HEK293 (cell line): ENCODE measurements around the gene FGF8.

Experiments used
- CTCF ChIA-PET: fragments of 350-600 bp; formaldehyde crosslinking; extraction: SDS; loops from one replicate; lab custom pipeline; 2021; ENCODE audit warnings: antibody characterized with exemption; lab: Yijun Ruan, JAX
- POLR2A ChIA-PET: fragments of 300-600 bp; formaldehyde crosslinking; extraction: SDS; loops from one replicate; lab custom pipeline; 2020; ENCODE audit warnings: antibody characterized with exemption, inconsistent platforms; lab: Yijun Ruan, JAX
- H3K27ac ChIP-seq: fragments of 200-500 bp; sonication (Bioruptor generic); 2 replicates; pipeline ENCODE4 v1.5.1; 2014; ENCODE audit warnings: low read depth, low read length, control low read depth, inconsistent platforms; ENCODE audit errors: extremely low read depth
- H3K36me3 ChIP-seq, 2 experiments: fragments of 200-500 bp in 1 of 2; sonication (Bioruptor generic) in 1 of 2; 1 replicate in 1 of 2; 2 replicates in 1 of 2; pipeline ENCODE4 v1.5.1; 2014 to 2017; ENCODE audit warnings: inconsistent platforms in 2 of 2, low read length in 2 of 2; ENCODE audit not compliant: control insufficient read depth in 2 of 2, insufficient read depth in 1 of 2
- H3K4me1 ChIP-seq: fragments of 200-500 bp; sonication (Bioruptor generic); 2 replicates; pipeline ENCODE4 v1.5.1; 2014; ENCODE audit warnings: mild to moderate bottlenecking, low read length, inconsistent platforms; ENCODE audit not compliant: control insufficient read depth, insufficient read depth
- H3K4me3 ChIP-seq: 2 replicates; pipeline ENCODE4 v1.5.1; 2011; ENCODE audit warnings: low read depth, mild to moderate bottlenecking, control low read depth, low read length, moderate library complexity
- H3K9me3 ChIP-seq: fragments of 200-500 bp; sonication (Bioruptor generic); 2 replicates; pipeline ENCODE4 v1.5.1; 2014; ENCODE audit warnings: low read depth, low read length, inconsistent platforms; ENCODE audit not compliant: control insufficient read depth, insufficient read depth
- BCL11B ChIP-seq: fragments of 450-650 bp; formaldehyde crosslinking; IDR thresholded peaks from 2 replicates; pipeline ENCODE4 v1.5.1; 2016; ENCODE audit warnings: low read depth, missing biosample characterization, missing genetic modification characterization
- EGR2 ChIP-seq: fragments of 450-650 bp; formaldehyde crosslinking; IDR thresholded peaks from 2 replicates; pipeline ENCODE4 v1.5.1; 2016; ENCODE audit warnings: low read depth, missing biosample characterization, missing genetic modification characterization
- GLIS1 ChIP-seq: fragments of 450-650 bp; formaldehyde crosslinking; IDR thresholded peaks from 2 replicates; pipeline ENCODE4 v1.5.1; 2016; ENCODE audit warnings: missing biosample characterization, missing genetic modification characterization
- IKZF3 ChIP-seq: fragments of 450-650 bp; IDR thresholded peaks from 2 replicates; pipeline ENCODE4 v1.5.0; 2018; ENCODE audit warnings: missing biosample characterization, mild to moderate bottlenecking, missing genetic modification characterization, moderate library complexity
- KLF8 ChIP-seq: fragments of 450-650 bp; formaldehyde crosslinking; IDR thresholded peaks from 2 replicates; pipeline ENCODE4 v1.5.1; 2016; ENCODE audit warnings: missing biosample characterization, missing genetic modification characterization
- PRDM1 ChIP-seq: fragments of 450-650 bp; formaldehyde crosslinking; IDR thresholded peaks from 2 replicates; pipeline ENCODE4; 2016; ENCODE audit warnings: missing biosample characterization, missing genetic modification characterization
- SCRT1 ChIP-seq: fragments of 450-650 bp; formaldehyde crosslinking; IDR thresholded peaks from 2 replicates; pipeline ENCODE4 v1.5.1; 2016; ENCODE audit warnings: missing biosample characterization, missing genetic modification characterization, borderline replicate concordance
- ZBTB1 ChIP-seq: fragments of 450-650 bp; formaldehyde crosslinking; IDR thresholded peaks from 2 replicates; pipeline ENCODE4 v1.5.1; 2016; ENCODE audit warnings: missing biosample characterization, missing genetic modification characterization
- ZBTB17 ChIP-seq: fragments of 450-650 bp; formaldehyde crosslinking; IDR thresholded peaks from 2 replicates; pipeline ENCODE4 v1.5.1; 2016; ENCODE audit warnings: missing biosample characterization, missing genetic modification characterization
- ZNF155 ChIP-seq: fragments of 450-650 bp; formaldehyde crosslinking; IDR thresholded peaks from 2 replicates; pipeline ENCODE4 v1.5.1; 2016; ENCODE audit warnings: missing biosample characterization, missing genetic modification characterization
- ZNF16 ChIP-seq: fragments of 450-650 bp; formaldehyde crosslinking; IDR thresholded peaks from 2 replicates; pipeline ENCODE4 v1.5.1; 2016; ENCODE audit warnings: low read depth, missing biosample characterization, missing genetic modification characterization
- ZNF248 ChIP-seq: fragments of 450-650 bp; formaldehyde crosslinking; IDR thresholded peaks from 2 replicates; pipeline ENCODE4 v1.5.1; 2017; ENCODE audit warnings: missing biosample characterization, missing genetic modification characterization
- ZNF266 ChIP-seq: fragments of 450-650 bp; formaldehyde crosslinking; IDR thresholded peaks from 2 replicates; pipeline ENCODE4 v1.5.1; 2016; ENCODE audit warnings: missing biosample characterization, missing genetic modification characterization, low read depth
- ZNF366 ChIP-seq: fragments of 450-650 bp; formaldehyde crosslinking; conservative IDR thresholded peaks from 2 replicates; pipeline ENCODE4 v1.5.1; 2016; ENCODE audit warnings: missing biosample characterization, missing genetic modification characterization
- ZNF544 ChIP-seq: fragments of 450-650 bp; formaldehyde crosslinking; IDR thresholded peaks from 2 replicates; pipeline ENCODE4 v1.5.0; 2017; ENCODE audit warnings: missing biosample characterization, missing genetic modification characterization
- ZNF610 ChIP-seq: fragments of 450-650 bp; formaldehyde crosslinking; IDR thresholded peaks from 2 replicates; pipeline ENCODE4 v1.5.1; 2016; ENCODE audit warnings: missing biosample characterization, missing genetic modification characterization, borderline replicate concordance
- ZNF670 ChIP-seq: fragments of 450-650 bp; formaldehyde crosslinking; IDR thresholded peaks from 2 replicates; pipeline ENCODE4 v1.5.1; 2016; ENCODE audit warnings: missing biosample characterization, missing genetic modification characterization, low read depth
- ZNF791 ChIP-seq: fragments of 450-650 bp; formaldehyde crosslinking; IDR thresholded peaks from 2 replicates; pipeline ENCODE4 v1.5.1; 2016; ENCODE audit warnings: missing biosample characterization, missing genetic modification characterization
- ZNF843 ChIP-seq: fragments of 450-650 bp; formaldehyde crosslinking; IDR thresholded peaks from 2 replicates; pipeline ENCODE4 v1.5.1; 2016; ENCODE audit warnings: missing biosample characterization, missing genetic modification characterization
- ZSCAN30 ChIP-seq: fragments of 450-650 bp; IDR thresholded peaks from 2 replicates; pipeline ENCODE4 v1.5.1; 2018; ENCODE audit warnings: missing biosample characterization, mild to moderate bottlenecking, missing genetic modification characterization, moderate library complexity
- TF ChIP-seq, protein P1 (sequence below): fragments of 450-650 bp; formaldehyde crosslinking; conservative IDR thresholded peaks from 2 replicates; pipeline ENCODE4 v1.5.1; 2016; ENCODE audit warnings: low read depth, missing biosample characterization, missing genetic modification characterization
- TF ChIP-seq, protein P2 (sequence below): fragments of 450-650 bp; formaldehyde crosslinking; IDR thresholded peaks from 2 replicates; pipeline ENCODE4 v1.5.1; 2016; ENCODE audit warnings: missing biosample characterization, missing genetic modification characterization
- TF ChIP-seq, protein P3 (sequence below): fragments of 450-650 bp; formaldehyde crosslinking; IDR thresholded peaks from 2 replicates; pipeline ENCODE4; 2016; ENCODE audit warnings: missing biosample characterization, missing genetic modification characterization
- TF ChIP-seq, protein P4 (sequence below): fragments of 450-650 bp; formaldehyde crosslinking; IDR thresholded peaks from 2 replicates; pipeline ENCODE4 v1.5.1; 2016; ENCODE audit warnings: missing biosample characterization, missing genetic modification characterization

The FGF8 gene

DNA sequence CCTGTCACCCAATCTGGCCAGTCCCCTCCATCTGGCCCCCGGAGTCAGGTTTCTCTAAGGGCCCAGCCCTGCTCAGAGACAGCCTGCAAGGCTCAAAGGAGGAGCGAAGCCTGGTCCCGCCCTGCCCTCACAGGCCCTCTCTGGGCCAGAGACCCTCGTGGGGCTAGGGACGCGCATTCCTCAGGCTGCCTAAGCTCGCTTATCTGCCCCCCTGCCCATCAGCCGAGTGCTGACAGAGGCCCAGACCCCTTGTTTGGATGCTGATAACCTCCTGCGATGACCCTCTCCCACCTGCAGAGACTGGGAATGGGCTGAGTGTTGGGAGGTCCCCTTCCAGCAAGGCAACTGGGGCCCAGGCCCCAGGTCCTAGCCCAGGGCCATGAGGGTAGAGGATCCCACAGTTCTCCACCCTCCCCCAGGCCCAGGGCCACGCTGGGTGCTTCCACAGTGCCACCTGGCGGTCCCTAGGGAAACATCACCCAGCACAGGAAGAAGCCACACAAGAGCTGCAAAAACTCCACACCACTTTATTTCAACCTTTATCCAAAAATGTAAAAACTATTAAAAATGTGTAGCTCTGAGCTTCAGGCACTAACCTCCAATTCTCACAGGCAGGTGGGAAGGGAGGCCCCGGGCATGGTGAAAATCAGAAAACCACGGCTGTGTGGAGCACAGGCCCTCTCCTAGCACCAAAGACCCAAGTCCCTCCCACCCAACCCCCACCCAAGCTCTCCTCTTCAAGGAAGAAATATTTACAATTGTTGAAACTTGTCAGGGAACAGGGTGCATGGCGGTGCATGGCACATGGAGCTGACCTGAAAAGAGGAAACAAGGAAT lies 5.1 kb upstream of the FGF8 start:
- peaks cover 18% of the 10 kb centered on the region for H3K4me1 ChIP-seq
- POLR2A ChIA-PET = interaction anchor here (0.6 to 1.3 kb wide), 5 partner anchors 12 to 193 kb away, joined by 3 to 11 read pairs (median 3); partner anchors contain the start of genes DPCD, OGA and POLL
- CTCF ChIA-PET = interaction anchor here (0.5 to 8.1 kb wide), 58 partner anchors 9 to 1354 kb away, joined by 3 to 203 read pairs (median 4); partner anchors contain the start of genes DPCD, OGA and POLL
- H3K4me3 ChIP-seq = no peak overlapping the region
- H3K36me3 ChIP-seq = peaks cover 4 to 30% of the 10 kb centered on the region in 2 experiments; a peak in 2 of 3 replicates
- no peaks in the 10 kb centered on the region for H3K9me3 ChIP-seq
- H3K27ac ChIP-seq = no peak overlapping the region; the same call in 1 of the 2 replicates
- TF ChIP-seq ZNF155 (tag by site-specific recombination) (no peak), ZNF16 (tag by site-specific recombination) (no peak), KLF8 (tag by site-specific recombination) (no peak), ZNF843 (tag by site-specific recombination) (no peak), ZNF248 (no peak), ZNF670 (no peak), ZBTB1 (no peak), ZNF266 (tag by site-specific recombination) (no peak), ZNF791 (tag by site-specific recombination) (no peak), EGR2 (tag by site-specific recombination) (0 out of 2 replicates have a peak, but pooled peaks have one; percentile 9), BCL11B (tag by site-specific recombination) (peak; percentile 67), PRDM1 (no peak), ZBTB17 (tag by site-specific recombination) (peak; percentile 55; the same call in 1 of the 2 replicates), IKZF3 (0 out of 2 replicates have a peak, but pooled peaks have one; percentile 16), SCRT1 (no peak), ZNF610 (tag by site-specific recombination) (no peak), GLIS1 (tag by site-specific recombination) (peak; percentile 28; the same call in 1 of the 2 replicates), ZNF366 (tag by site-specific recombination) (no peak), ZNF544 (no peak), ZSCAN30 (tag by site-specific recombination) (0 out of 2 replicates have a peak, but pooled peaks have one; percentile 43)
- TF ChIP-seq, protein P1, sequence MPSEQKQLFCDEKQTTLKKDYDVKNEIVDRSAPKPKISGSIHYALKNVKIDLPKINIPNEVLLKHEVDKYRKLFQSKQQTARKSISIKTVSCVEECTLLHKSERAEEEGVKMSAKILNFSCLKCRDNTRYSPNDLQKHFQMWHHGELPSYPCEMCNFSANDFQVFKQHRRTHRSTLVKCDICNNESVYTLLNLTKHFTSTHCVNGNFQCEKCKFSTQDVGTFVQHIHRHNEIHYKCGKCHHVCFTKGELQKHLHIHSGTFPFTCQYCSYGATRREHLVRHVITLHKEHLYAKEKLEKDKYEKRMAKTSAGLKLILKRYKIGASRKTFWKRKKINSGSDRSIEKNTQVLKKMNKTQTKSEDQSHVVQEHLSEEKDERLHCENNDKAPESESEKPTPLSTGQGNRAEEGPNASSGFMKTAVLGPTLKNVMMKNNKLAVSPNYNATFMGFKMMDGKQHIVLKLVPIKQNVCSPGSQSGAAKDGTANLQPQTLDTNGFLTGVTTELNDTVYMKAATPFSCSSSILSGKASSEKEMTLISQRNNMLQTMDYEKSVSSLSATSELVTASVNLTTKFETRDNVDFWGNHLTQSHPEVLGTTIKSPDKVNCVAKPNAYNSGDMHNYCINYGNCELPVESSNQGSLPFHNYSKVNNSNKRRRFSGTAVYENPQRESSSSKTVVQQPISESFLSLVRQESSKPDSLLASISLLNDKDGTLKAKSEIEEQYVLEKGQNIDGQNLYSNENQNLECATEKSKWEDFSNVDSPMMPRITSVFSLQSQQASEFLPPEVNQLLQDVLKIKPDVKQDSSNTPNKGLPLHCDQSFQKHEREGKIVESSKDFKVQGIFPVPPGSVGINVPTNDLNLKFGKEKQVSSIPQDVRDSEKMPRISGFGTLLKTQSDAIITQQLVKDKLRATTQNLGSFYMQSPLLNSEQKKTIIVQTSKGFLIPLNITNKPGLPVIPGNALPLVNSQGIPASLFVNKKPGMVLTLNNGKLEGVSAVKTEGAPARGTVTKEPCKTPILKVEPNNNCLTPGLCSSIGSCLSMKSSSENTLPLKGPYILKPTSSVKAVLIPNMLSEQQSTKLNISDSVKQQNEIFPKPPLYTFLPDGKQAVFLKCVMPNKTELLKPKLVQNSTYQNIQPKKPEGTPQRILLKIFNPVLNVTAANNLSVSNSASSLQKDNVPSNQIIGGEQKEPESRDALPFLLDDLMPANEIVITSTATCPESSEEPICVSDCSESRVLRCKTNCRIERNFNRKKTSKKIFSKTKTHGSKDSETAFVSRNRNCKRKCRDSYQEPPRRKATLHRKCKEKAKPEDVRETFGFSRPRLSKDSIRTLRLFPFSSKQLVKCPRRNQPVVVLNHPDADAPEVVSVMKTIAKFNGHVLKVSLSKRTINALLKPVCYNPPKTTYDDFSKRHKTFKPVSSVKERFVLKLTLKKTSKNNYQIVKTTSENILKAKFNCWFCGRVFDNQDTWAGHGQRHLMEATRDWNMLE = no peak
- TF ChIP-seq, protein P2, sequence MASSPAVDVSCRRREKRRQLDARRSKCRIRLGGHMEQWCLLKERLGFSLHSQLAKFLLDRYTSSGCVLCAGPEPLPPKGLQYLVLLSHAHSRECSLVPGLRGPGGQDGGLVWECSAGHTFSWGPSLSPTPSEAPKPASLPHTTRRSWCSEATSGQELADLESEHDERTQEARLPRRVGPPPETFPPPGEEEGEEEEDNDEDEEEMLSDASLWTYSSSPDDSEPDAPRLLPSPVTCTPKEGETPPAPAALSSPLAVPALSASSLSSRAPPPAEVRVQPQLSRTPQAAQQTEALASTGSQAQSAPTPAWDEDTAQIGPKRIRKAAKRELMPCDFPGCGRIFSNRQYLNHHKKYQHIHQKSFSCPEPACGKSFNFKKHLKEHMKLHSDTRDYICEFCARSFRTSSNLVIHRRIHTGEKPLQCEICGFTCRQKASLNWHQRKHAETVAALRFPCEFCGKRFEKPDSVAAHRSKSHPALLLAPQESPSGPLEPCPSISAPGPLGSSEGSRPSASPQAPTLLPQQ (tag by site-specific recombination) = peak; percentile 61
- TF ChIP-seq, protein P3, sequence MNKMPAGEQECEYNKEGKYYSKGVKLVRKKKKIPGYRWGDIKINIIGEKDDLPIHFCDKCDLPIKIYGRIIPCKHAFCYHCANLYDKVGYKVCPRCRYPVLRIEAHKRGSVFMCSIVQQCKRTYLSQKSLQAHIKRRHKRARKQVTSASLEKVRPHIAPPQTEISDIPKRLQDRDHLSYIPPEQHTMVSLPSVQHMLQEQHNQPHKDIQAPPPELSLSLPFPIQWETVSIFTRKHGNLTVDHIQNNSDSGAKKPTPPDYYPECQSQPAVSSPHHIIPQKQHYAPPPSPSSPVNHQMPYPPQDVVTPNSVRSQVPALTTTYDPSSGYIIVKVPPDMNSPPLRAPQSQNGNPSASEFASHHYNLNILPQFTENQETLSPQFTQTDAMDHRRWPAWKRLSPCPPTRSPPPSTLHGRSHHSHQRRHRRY (tag by site-specific recombination) = no peak
- TF ChIP-seq, protein P4, sequence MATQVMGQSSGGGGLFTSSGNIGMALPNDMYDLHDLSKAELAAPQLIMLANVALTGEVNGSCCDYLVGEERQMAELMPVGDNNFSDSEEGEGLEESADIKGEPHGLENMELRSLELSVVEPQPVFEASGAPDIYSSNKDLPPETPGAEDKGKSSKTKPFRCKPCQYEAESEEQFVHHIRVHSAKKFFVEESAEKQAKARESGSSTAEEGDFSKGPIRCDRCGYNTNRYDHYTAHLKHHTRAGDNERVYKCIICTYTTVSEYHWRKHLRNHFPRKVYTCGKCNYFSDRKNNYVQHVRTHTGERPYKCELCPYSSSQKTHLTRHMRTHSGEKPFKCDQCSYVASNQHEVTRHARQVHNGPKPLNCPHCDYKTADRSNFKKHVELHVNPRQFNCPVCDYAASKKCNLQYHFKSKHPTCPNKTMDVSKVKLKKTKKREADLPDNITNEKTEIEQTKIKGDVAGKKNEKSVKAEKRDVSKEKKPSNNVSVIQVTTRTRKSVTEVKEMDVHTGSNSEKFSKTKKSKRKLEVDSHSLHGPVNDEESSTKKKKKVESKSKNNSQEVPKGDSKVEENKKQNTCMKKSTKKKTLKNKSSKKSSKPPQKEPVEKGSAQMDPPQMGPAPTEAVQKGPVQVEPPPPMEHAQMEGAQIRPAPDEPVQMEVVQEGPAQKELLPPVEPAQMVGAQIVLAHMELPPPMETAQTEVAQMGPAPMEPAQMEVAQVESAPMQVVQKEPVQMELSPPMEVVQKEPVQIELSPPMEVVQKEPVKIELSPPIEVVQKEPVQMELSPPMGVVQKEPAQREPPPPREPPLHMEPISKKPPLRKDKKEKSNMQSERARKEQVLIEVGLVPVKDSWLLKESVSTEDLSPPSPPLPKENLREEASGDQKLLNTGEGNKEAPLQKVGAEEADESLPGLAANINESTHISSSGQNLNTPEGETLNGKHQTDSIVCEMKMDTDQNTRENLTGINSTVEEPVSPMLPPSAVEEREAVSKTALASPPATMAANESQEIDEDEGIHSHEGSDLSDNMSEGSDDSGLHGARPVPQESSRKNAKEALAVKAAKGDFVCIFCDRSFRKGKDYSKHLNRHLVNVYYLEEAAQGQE (tag by site-specific recombination) = no peak
